Measurements from ENCODE around the gene FNBP1L. TPM values are rescaled to one million over a fixed set of nuclear protein-coding genes. Genes with fewer than 3 reads are reported as not detected.

FNBP1L gene
- total RNA-seq, 2 experiments from 2014 or later: 0.13 TPM

DNA sequence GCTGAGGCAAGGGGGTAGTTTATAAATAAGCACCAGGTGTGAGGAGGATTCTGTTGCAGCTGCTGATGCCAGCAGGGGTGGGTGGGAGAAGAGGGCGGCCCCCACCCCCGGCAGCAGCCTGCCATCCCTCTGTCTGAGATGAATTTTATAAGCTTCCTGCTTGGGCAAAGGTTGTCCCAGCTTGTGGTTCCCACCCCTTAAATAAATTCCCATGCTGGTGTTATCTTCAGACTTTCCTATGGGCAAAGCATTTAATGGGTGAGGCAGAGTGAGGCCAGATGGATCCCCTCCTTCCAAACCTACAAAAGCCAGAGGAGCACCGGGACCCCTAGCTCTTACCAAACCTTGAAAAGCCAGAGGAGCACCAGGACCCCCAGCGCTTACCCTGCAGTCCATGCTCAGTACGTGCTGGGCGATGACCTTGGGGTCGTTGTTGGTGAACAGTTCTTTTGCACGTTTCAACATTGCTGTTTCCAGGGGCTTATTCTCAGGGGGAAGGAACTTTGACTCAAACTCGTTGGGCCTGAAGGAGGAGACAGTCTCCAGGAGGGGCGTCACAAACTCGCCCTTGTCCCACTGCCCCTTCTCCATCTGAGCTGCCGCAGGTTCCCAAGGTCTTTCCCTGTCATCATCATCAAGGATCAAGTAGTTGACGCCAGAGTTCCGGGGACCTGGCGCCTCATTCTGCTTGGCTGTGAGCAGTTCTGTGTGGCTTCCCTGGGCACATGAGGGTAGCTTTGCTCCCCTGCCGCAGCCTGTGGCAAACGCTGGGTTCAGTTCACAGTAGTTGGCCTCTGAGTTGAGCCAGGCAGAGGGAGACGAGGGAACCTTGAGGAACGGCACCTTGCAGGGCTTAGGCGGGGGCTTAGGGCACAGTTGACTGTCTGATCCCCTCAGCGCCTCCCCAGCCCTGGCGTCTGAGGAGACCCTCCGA lies 134.3 kb downstream of the FNBP1L start:
- no peak overlapping the region for H3K27ac ChIP-seq (ENCODE audit: low read depth, low read length, poor library complexity, severe bottlenecking)
- H2AFZ ChIP-seq (ENCODE audit: low read length): no peak overlapping the region
- intact Hi-C loops (cut with micrococcal nuclease; ENCODE audit: unreplicated experiment): no loop called here
- no peak overlapping the region for H3K4me3 ChIP-seq (ENCODE audit: low read depth, low read length, poor library complexity, severe bottlenecking)
- no peak for DNase-seq (ENCODE audit: low spot score)
- TF ChIP-seq CTCF (conservative IDR thresholded peaks at IDR 0.05; ENCODE audit: low read length) (no peak), EZH2phosphoT487 (IDR thresholded peaks at IDR 0.05; ENCODE audit: borderline replicate concordance, low read depth, low read length) (no peak)
- CTCF ChIA-PET (ENCODE audit: unreplicated experiment): interaction anchor here (0.8 kb wide), 1 partner anchor 19 kb away, joined by 4 read pairs; no protein-coding TSS in a partner anchor
- H3K4me2 ChIP-seq (ENCODE audit: low read length): no peak overlapping the region
- H4K20me1 ChIP-seq (ENCODE audit: insufficient read depth, low read length): no peaks in the 10 kb centered on the region
- no peaks in the 10 kb centered on the region for H3K79me2 ChIP-seq (ENCODE audit: insufficient read depth, low read depth, low read length)
- H3K36me3 ChIP-seq (ENCODE audit: insufficient read depth, low read length): peaks cover 50% of the 10 kb centered on the region
- H3K4me1 ChIP-seq (ENCODE audit: insufficient read depth, low read length, poor library complexity, severe bottlenecking): no peaks in the 10 kb centered on the region
- POLR2A ChIA-PET: interaction anchor here (0.5 to 0.8 kb wide), 5 partner anchors 32 to 1219 kb away, joined by 3 to 4 read pairs (median 3); no protein-coding TSS in a partner anchor
- no TSS peak for BruUV-seq (replicated peaks)
- H3K9me3 ChIP-seq (ENCODE audit: low read length): no peaks in the 10 kb centered on the region
- H3K9me2 ChIP-seq (ENCODE audit: insufficient read depth, low read length): no peaks in the 10 kb centered on the region

- Histone ChIP-seq H3K4me3 (ENCODE audit: low read depth, low read length, poor library complexity, severe bottlenecking) (no peak overlapping the region), H3K36me3 (ENCODE audit: insufficient read depth, low read length) (peaks cover 70% of the 10 kb centered on the region), H4K20me1 (ENCODE audit: insufficient read depth, low read length) (no peaks in the 10 kb centered on the region), H3K79me2 (ENCODE audit: insufficient read depth, low read depth, low read length) (no peaks in the 10 kb centered on the region), H3K9me2 (ENCODE audit: insufficient read depth, low read length) (no peaks in the 10 kb centered on the region), H3K9me3 (ENCODE audit: low read length) (no peaks in the 10 kb centered on the region), H2AFZ (ENCODE audit: low read length) (no peak overlapping the region), H3K4me1 (ENCODE audit: insufficient read depth, low read length, poor library complexity, severe bottlenecking) (no peaks in the 10 kb centered on the region), H3K4me2 (ENCODE audit: low read length) (no peak overlapping the region), H3K27ac (ENCODE audit: low read depth, low read length, poor library complexity, severe bottlenecking) (no peak overlapping the region)
- DNase-seq (ENCODE audit: low spot score): no peak
- ChIA-PET POLR2A (no interaction called here), CTCF (ENCODE audit: unreplicated experiment) (no interaction called here)
- no TSS peak for BruUV-seq (replicated peaks)
- TF ChIP-seq CTCF (conservative IDR thresholded peaks at IDR 0.05; ENCODE audit: low read length) (no peak), EZH2phosphoT487 (IDR thresholded peaks at IDR 0.05; ENCODE audit: borderline replicate concordance, low read depth, low read length) (no peak)
- intact Hi-C loops (cut with micrococcal nuclease; ENCODE audit: unreplicated experiment): no loop called here
Observed at GRCh38 chr1:93584261-93585003, 136.5 kb downstream of the FNBP1L start.

Measured in OCI-LY7 (cell line).